GM18498 (cell line): ENCODE results near the gene ASTN2.
"Not testable (repeated sequence)": the region's sequence is repeated elsewhere in the genome, so short reads cannot be mapped to it uniquely, and the experiment has no call there.

ENCODE experiments used
- ATAC-seq: cut with Tn5 transposase; IDR thresholded peaks from one replicate; pipeline ENCODE4 v1.9.1; 2021; ENCODE audit warnings: mild to moderate bottlenecking, moderate library complexity; ENCODE audit not compliant: unreplicated experiment

Gene ASTN2

GRCh38 chr9:116837018-116837989, 577.6 kb downstream of the ASTN2 start:
- no peak for ATAC-seq

DNA sequence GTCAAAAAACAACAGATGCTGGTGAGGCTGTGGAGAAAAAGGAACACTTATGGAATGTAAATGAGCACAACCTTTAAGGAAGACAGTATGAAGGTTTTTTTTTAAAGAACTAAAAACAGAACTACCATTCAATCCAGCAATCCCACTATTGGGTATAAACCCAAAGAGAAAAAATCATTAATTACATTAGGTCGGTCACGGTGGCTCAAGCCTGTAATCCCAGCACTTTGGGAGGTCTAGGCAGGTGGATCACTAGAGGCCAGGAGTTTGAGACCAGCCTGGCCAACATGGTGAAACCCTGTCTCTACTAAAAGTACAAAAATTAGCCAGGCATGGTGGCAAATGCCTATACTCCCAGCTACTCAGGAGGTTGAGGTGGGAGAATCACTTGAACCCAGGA, 584.5 kb downstream of the ASTN2 start:
- ATAC-seq, result not testable (repeated sequence)

DNA sequence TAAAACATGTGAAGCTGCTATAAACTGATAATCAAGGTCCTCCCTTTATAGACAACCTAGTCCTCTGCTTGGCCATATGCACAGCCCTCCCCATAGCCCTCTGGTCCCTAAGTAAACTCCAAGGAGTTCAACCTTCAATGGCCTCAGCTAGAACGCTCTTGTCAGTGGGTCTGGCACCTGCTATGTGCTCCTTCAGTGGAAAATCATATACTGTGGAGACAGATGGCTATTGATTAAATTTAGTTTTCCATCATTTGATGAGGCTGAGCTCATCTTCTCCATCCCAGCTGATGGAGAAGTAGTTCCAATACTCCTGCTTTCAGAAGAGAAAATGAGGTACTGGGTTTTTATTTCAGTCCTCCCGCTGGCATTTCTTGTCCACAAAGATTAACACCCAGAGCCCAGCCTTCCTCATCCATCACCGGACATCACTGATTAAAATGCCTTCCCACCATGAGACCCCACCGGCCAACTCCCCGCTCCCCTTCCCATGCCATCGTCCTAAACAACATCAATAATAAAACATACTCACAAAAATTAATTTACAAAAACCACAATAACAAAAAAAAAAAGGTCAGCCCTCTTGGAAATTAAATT, 593.1 kb downstream of the ASTN2 start:
- ATAC-seq, result no peak

DNA sequence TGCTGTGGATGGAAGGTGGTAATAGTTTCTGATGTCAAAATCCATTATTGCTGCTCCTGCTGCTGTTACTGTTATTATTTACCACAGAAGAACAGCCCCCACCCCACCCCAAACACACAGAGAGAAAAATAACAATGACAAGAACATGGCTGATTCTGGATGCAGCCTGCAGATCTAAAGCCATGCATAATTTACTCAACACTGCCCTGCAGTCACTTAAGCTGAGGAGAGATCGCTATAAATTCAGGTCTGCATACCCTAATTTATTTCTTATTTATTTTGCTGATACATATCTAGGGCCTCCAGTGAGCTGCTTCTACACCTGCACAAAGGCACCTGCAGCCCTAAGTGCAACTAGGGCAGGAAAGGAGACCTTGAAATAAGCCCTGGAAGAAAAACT, 595.7 kb downstream of the ASTN2 start:
- ATAC-seq, result no peak

GRCh38 chr9:116817762-116818161, 597.1 kb downstream of the ASTN2 start:
- no peak for ATAC-seq

- no peak for ATAC-seq
These were observed 598.4 kb downstream of the ASTN2 start for GRCh38 chr9:116816484-116816883.

- no peak for ATAC-seq
These were observed 599.0 kb downstream of the ASTN2 start for GRCh38 chr9:116815835-116816234.

GRCh38 chr9:116813031-116813300, 601.9 kb downstream of the ASTN2 start:
- no peak for ATAC-seq

DNA sequence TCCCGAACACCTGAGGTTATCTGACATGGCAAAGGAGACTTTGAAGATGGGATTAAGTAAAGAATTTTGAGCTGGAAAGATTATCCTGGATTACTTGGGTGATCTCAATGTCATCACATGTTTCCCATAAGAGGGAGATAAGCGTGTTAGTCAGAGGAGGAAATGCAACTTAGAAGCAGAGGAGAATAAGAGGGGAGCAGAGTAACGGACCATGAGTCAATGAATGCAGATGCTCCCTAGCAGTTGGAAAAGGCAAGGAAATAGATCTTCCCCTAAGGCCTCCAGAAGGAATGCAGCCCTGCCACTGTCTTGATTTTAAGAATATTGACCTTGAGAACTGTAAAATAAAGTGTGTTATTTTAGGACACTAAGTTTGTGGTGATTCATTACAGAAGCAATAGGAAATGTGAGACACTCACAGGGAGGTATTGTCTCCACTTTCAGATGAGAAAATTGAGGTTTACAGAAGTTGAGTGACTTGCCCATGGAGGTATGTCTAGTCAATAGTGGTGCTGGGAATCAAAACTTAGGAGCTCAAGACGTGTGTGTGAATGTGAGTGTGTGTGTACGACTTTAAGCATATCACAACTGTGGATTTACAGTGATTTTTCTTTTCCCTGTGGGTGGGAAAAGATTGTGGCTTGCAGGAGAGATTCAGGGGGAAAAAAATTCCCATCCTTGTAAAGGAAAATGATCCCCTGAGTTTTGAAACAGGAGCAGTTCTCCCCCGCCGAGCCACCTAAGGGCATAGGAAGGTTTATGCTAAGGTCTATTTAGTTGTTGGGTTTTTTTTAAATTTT, 602.4 kb downstream of the ASTN2 start:
- no peak for ATAC-seq

DNA sequence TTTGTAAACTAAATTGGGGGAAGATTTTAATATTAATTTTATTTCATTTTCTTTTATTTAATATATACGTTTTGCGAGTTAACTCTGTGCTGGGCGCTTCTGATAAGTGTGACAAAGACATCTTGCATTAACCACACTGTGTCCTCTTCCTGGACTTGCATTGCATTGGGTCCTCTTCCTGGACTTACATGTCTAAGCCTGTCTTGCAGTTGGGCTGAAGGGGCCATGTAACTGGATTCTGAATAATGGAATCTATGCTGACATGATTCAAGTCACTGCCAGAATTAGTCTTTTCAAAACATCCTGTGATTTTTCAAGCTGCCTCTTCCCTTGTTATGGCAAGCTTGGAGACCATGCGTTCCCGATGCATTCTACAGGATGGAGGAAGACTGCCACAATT, 605.2 kb downstream of the ASTN2 start:
- ATAC-seq, result no peak

DNA sequence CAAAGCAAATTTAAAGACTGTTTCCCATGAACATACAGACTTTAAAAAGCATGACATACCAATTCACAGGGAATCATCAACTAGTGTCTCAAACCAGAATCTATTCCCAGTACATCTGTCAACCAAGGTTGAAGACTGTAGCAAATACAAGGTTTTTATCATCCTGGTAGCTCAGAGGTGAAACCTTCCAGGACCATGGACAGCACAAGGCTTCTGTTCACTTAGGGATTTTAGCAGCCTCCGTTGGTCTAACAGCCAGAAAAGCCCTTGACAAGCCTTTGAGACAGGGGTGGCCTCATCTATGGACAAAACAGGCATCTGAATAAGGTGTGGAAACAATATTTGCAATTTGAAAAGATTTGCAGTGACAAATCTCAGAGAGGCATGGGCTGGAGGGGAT, 608.8 kb downstream of the ASTN2 start:
- no peak for ATAC-seq

GRCh38 chr9:116800885-116801284, 614.0 kb downstream of the ASTN2 start:
- ATAC-seq, result no peak

GRCh38 chr9:116800074-116800473, 614.8 kb downstream of the ASTN2 start:
- ATAC-seq, result no peak

DNA sequence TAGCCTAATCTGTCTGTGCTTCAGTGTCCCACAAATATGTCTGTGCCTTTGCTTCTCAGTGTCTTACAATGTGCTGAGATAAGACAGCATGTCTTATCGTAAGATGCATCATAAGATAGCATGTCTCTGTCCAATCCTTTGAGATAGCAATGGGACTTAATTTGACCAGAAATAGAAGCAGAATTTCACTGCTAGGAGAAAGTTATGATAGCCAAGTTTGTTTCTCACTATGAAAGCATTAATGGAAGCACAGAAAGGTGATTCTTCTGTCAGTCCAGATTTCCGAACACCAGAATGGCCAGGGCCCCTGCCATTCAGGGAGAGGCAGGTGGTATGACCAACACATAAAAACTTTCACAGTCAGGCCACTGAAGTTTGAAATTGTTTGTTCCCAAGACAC, 616.3 kb downstream of the ASTN2 start:
- ATAC-seq, result no peak

DNA sequence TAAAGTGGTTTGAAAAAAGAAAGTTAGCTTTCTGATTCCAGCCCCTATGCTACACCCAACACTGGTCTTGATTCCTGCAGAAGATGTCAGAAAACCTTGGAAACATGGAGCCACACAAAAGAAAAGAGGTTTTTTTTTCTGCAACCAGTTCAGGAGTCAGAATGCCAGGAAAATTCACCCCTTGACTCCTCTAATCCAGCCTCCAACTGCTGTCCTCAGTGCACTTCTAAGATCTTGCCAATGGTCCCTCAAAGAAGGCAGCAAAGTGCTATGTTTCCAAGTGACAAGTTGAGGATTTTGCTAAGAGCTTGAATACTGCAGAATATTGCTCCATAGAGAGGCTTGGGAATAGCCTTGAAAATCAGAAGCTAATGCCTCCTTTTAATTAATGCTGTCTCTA, 617.6 kb downstream of the ASTN2 start:
- no peak for ATAC-seq

- ATAC-seq, result no peak
These were observed 618.2 kb downstream of the ASTN2 start for GRCh38 chr9:116796669-116797068.

GRCh38 chr9:116795821-116796220, 619.0 kb downstream of the ASTN2 start:
- ATAC-seq, result no peak

- ATAC-seq, result no peak
These were observed 622.6 kb downstream of the ASTN2 start for GRCh38 chr9:116792271-116792670.

DNA sequence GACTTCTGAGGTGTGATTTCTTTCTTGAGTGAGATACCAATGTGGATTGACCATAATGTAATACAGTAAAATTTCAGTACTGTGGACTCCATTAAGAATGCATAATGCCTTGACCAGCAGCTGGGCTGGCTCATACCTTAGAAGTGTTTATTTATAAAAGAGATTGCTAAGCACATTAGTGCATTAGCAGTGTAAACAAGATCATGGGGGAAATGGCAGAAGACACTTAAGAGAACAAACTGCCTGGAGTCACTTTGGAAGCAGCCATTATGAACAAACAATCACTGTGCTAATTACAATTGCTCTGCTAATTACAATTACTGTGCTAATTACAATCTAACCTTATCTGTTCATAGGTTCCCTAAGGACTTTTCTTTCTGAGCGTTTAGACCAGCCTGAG, 623.5 kb downstream of the ASTN2 start:
- no peak for ATAC-seq

GRCh38 chr9:116789081-116789480, 625.8 kb downstream of the ASTN2 start:
- no peak for ATAC-seq

DNA sequence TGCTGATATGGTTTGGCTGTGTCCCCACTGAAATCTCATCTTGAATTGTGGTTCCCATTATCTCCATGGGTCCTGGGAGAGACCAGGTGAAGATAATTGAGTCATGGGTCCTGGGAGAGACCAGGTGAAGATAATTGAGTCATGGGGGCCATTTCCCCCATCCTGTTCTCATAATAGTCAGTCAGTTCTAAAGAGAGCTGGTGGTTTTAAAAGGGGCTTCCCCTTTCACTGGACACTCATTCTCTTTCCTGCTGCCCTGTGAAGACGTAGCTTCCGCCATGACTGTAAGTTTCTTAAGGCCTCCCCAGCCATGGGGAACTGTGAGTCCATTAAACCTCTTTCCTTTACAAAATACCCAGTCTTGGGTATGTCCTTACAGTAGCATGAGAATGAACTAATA, 628.1 kb downstream of the ASTN2 start:
- ATAC-seq, result no peak

DNA sequence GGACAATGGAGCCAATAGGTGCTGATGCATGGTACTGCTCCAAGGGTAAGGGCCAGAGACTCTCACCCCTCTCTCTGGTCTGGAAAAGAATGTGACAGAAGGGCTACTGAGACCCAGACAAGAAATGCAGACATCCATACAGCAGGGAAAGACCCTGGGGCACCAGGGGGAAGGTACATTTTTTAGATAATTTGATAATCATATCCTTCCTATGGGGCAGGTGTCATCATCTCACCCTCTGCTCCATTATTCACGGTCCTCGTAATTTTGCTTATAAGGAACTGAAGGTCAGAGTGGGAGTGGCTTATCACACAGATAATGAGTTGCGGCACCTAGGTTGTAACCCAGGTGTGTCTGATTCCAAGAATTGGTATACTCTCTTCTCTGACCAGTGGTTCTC, 637.7 kb downstream of the ASTN2 start:
- ATAC-seq, result no peak
